Stimulated activated CD4-positive, alpha-beta T cell treated with anti-CD3 and anti-CD28 coated beads, Interleukin-12 subunit alpha, Interleukin-12 subunit beta, amount 100 ng/mL, for 24 hours (primary cell): Measurements from ENCODE around the gene PDYN.

Source experiments
- DNase-seq, 2 experiments: peaks; one replicate each; pipeline ENCODE4 v3.0.0-alpha.2; 2020; ENCODE audit warnings: low read depth in 2 of 2

PDYN gene

DNA sequence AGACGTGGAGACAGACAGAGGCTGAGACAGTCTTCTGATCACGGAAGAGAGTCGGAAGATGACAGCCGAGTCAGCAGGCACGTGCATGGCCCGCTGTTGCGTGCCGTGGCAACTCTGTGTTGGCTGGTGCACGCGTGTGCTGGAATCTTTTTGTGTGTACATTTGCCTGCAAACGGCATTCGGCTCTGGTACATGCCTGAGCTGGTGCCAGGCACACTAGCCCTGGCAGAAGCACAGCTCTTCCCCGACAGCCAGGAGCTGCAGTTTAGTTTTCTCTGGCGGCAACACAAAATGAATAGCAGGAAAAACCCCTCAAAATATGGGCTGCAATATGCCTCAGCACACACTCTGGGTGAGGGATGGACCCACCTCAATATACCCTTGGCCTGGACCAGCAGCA, 769 bp upstream of the PDYN start:
- DNase-seq, result no peak

DNA sequence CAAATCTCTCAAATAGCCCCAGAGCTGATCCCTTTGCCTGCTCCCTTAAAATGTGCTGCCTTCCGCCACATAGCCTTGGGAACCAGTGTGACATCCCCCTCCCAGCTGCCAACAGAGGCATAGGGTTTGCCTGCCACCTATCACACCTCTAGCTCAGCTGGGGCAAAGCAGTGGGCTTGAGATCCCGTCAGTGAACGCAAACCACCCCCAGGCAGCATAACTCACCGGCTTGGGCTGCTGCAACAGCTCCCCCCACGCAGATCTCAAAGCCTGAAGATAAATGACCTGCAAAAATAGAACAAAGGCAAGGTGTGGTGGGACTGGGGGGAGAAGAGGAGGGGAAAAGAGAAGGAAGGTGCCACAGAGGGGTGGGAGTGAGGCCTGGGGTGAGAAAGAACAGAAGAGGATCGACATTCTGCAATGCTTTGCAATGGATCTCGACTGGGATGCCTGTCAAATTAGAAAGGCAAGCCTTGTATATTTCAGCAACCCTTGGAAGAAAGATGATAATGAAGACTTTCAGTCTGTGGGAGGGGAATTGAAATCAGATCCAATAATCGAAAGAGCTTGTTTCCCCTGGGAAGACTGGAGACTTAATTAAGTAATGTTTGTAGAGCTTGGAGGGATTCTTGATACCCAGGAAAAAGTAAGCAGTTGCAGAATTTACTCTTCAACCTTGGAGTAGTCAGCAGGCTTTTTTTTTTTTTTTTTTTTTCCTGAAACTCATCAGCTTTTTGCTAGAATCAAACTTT, 1.3 kb downstream of the PDYN start:
- DNase-seq, result no peak

DNA sequence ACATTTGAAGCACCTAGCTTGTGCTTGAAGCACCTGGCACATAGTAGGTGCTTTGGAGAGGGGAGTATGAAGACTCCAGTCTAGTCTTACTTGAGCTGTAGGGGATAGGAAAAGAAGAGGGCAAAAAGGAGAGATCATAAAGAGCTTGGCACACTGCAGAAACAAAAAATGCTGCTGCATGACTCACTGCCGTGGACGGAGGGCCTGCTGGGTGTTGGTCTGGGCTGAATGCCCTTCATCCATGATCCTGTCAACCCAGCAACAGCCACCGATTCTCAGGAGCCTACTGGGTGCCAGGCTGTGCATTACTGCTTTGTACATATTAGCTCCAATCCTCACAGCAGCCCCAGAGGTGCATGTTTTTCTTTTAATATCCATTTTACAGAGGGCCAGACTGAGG, 6.0 kb downstream of the PDYN start:
- no peak for DNase-seq

DNA sequence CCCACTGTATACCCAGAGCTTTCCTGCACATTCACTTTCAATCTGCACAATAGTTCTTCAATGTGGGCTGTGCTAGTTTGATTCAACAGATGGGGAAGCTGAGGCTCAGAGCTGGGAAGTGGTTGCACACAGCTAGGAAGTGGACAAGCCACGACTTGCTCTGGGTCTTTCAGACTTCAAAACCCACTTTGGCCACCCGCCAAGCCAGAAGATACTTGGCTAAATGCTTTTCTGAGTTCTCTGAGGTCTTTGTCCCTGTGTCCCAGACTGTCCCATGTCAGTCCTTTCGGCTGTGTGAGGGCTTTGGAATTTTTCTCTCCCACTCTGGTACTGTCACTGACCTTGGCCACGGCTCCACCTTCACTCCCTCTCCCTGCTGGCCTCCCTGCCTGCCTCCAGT, 10.6 kb downstream of the PDYN start:
- DNase-seq, result no peak

DNA sequence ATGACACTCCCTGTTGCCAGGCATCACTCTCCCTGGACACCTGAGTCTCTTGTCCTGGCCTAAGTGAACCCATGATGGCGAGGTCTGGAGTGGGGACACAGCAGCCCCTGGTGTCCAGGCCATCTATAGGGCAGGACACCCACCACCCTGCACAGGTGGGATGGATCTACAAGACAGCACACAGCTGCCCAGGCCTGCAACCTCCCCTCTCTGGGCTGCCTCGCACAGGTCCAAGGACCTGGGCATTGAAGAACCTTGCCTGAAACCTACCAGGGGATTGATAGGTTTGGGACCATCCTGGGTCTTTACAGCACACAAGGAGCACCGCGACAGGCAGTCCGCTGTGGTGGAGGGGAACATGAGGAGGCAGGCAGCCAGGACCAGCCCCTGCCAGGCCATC, 11.2 kb downstream of the PDYN start:
- no peak for DNase-seq

DNA sequence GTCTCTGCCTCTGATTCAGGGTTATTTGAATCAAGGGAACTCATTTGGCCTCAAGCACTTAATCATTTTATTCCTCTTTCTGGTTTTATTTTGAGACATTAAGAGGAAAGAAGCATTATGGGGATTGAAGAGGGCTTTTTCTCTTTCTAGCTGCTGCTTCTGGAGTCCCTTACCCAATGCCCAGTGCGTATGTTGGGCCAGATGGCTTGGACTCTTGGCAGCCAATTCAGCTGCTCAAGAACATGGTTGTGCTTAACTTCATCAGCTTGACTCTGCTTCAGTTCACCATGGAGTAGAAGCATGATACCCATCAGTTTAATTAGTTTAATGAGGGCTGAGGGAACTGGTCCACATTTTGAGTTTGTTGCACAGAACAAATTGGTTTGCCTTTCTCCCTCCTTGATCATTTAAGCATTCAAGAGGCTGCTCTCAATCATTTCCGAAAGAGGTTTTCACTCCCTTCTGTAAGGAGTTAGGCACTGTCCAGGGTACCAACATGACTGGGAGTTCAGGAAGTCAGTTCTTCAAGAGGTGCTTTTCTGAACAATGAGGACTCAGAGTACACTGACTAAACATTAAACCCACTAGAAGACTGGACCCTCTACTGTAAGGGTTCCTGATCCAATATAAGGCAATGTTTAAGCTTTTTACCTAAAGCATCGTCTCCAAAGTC, 14.6 kb downstream of the PDYN start:
- no peak for DNase-seq

DNA sequence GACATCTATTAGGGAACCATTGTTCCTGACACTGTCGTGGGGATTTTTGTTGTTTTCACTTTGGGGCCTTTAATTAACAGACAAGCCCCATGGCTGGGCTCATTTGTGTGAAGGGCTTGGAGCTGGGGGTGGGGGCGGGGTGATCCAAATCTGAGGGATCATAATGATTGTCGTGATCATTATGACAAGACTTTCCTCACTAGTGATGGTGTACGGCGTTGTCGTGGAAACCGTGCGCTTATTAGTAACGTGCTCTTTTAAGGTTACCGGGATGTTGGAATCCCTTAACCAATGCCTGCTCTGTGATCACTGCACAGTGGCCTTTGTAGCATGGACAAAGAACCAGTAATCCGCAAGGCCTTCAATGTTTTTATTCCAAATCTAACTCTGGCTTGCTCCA, 18.6 kb downstream of the PDYN start:
- no peak for DNase-seq

DNA sequence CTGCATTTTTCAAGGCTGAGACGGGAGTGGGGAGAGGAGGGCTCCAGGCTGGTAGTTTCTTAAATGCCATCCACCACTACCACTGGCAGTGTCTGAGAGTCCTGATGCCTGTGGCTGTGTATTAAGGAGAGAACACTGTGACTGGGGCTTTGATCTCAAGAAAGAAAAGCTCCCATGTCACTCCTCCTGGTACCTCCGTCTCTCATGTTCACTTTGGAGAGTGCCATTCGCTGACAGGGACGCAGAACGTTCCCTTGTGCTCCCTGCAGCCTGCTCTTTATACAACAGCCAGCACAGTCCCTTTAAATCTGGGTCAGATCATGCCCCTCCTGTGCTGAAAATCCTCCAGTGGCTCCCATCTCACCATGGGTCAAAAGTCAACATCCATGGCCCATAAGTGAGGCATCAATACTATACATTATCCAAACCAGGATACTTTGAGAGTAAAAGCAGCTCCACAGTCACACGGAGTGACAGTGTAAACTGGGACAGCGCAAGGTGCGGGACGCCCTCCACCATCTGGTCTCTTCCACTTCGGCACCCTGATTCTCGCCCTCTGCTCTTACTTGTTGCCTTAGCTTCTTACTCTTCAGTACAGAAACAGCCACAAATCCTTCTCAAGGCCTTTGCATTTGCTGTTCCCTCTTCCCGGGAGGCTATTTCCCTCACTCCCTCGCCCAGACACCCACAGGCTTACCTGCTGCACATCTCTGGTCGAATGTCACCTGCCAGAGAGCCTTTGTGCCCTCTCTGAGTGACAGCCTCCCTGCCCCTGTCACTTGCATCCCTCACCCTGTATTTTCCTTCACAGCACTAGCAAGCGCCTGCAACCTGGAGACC, 20.0 kb downstream of the PDYN start:
- DNase-seq, result no peak

DNA sequence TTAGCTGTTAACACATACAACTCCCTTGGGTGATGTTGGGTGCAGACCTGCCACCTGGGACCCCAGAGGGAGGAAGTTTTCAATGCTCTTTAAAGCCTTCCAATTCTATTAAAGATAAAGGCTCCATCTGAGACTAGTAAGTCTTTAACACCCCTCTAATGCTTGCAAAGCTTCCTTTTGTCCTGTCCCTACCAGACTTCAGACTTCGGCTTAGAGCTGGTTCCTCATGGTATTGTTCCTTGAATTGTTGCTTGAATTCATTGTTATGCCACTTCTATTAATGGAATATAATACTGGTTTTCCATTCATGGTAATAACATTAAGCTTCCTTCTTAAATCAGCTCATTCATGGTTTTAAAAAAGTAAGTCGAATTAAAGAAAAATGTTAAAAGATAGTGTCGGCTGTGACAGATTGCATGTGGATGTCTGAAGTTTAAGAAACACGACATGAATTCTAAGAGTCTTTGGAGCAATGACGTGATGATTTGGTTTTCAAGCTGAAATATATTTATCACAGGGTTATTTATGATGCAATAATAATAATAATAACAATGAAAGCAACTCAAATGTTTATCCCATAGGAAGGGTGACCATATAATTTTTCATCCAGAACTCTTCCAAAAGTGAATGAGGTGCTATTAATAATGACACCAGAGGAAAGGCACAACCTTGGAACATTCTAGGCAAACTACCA, 21.8 kb downstream of the PDYN start:
- DNase-seq, result no peak

DNA sequence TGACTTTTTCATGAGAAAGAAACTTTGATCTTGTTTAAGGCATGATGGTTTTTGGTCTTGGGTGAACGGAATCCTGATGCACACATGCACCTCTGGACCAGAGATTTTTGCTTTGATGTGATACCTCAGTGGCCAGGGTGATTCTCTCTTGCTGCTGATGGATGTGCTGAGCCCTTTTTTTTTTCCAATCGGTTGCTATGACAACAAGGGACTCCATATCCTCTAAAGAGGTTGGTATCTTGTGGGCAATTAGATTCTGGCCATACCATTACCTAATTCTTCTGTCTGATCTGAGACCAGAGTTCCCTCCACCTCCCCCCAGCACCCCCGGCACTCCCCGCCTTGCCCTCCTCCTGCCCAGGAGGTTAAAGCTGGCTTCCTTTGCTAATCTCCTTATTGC, 24.9 kb downstream of the PDYN start:
- DNase-seq, result no peak

DNA sequence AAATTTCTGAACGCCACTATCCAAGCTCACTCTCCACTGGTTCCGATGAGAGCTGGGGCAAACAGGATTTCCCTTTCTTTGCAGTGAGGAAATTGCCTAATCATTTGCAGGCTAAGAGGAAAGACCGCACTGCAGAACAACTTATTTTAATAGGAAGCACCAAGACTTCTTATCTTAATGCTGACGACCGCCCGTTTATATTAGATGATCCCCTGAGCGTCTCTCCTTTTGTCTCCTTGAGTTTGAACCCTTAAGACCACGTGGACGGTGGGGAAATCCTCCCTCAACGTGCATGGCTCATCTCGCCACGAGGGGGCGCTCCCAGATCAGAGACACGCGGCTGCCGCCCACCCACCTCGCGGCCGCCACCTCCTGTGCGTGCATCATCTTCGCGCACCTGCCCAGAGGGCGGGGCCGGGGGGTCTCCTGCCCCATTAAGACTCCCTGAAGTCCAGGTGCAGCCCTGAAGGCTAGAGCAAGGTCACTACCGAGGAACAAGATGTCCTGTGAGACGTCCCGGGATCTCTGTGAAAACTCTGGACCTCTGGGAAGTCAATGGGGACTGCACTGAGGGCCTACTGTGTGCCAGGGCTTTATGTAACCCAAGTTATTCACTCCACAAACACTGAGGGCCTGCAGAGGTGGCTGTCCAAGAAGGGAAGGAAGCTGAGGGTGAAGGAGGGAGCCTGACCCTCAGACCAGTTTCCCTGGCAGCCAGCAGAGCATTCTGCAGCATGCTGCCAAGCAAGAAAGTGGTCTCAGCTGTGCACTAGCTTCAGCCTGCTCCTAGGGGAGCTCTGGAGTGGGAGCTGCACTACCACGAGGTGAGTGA, 28.1 kb downstream of the PDYN start:
- peak; percentile 76 to 84 for DNase-seq

DNA sequence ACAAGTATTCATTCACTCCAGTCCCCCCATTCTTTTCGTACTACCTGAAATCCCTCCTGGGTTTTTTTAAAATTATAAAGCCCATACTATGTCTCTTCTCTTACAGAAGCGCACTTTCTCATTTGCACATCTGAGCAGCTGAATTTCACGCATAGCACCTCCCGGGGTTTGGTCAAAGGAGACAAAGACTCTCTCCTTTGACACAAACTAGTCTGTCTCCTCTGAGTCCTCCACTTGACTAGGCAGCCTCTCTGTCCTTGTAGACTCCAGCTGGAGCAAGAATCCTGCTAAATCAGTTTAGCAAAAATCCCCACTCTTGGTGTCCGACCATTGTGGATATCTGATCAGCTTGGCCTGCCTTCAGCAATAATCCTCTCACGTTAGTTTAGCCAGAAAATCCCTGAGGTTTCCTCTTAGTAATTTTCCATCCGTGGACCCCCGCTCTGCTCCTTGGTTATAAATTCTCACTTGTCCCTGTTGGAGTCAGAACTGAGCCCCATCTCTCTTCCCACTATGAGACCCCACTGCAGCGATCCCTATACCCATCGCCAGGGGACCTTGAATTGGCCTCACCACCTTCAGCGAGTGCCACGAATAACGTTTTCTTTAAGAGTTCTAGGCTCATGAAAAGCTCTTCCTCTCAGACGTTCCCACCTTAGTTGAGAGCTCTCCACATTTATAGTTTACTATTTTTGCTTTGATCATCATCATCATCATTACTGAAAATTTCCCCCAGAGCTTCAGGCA, 29.0 kb downstream of the PDYN start:
- DNase-seq, result peak in 1 of 2 experiments; percentile 5

DNA sequence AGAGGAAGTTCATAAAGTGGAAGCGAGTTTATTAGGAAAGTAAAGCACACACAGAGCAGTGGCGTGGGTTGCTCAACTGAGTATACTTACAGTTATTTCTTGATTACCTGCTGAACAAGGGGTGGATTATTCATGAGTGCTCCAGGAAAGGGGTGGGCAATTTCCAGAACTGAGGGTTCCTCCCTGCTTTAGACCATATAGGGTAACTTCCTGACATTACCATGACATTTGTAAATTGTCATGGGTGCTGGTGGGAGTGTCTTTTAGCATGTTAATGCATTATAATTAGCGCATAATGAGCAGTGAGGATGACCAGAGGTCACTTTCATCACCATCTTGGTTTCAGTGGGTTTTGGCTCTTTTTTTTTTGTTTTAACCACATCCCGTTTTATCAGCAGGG, 29.8 kb downstream of the PDYN start:
- DNase-seq, result no peak

DNA sequence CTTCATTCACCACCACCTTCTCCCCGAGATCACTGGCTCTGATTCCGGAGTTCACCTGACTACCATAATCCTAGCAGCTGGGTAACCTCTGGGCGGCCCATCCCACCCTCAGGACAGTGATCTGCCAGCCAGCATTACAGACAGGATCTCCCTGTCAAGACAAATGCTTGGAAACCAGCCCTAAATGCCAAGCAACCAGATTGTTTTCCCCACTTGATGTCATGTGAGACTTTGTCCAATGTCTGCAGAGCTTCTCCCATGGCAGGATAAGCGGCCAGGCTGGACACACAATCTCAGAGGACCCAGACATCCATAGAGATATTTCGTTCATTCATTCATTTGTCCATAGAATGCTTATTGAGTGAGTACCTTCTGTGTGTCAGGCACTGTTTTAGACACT, 32.5 kb downstream of the PDYN start:
- no peak for DNase-seq

DNA sequence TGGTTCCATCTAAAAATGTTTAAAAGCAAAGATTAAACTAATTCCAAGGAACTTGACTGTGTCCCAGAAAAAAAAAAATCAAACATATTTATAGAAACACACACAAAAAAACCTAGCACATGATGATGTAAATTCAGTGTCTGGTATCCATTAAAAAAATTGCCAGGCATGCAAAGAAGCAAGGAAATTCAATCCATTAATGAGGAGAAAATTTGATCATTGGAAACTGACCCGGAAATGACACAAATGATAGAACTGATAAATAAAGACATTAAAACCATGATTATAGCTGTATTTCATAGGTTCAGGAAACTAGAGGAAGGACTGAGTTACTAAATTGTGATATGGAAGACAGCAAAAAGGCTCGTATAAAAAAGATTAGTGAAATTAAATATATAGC, 34.7 kb downstream of the PDYN start:
- no peak for DNase-seq

DNA sequence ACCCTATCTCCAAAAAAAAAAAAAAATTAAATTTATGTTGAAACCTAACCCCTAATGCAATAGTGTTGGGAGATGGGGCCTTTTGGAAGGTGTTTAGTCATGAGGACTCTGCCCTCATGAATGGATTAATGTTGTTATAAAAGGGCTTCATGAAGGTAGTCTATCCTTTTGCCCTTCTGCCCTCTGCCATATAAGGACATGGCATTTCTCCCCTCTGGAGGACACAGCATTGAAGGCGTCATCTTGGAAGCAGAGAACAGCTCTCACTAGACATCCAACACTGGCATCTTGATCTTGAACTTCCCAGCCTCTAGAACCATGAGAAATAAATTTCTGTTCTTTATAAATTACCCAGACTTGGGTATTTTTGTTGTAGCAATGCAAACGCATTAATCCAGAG, 35.4 kb downstream of the PDYN start:
- no peak for DNase-seq

DNA sequence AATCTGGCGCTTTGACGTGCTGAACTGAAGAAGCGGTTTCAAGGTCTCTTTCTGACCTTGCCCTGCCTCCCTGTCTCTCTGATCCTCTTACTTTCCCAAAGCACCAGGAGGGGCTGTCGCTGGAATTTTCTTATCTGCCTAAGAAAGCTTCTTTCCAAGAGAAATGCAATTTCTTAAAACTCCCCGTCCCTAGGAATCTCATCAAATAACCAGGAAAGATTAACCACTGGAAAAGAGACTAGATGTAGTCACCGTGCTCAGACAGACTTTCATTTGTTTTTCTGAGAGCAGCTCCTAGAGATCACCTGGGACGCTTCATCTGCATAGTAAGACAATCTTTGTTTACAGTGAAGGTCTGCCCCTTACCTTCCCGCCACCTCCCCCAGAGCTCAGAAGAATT, 38.6 kb downstream of the PDYN start:
- no peak for DNase-seq

DNA sequence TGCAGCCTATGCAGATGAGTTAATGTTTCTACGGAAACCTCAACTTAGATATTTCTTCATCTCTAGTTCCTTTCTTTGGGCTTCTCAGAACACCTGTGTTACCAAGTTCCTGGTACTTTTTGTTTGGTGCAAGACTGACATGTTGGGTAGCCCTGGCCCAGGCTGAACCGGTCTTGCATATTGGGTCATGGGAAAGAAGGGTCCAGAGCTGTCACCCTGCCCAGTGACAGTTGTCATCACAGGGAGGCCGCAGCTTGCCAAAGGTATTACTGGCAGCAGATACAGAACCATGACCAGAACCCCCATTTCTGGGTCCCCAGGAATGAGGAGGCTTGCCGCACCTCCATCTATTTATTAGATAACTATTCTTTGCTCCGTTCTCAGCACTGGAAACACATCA, 40.2 kb downstream of the PDYN start:
- no peak for DNase-seq

DNA sequence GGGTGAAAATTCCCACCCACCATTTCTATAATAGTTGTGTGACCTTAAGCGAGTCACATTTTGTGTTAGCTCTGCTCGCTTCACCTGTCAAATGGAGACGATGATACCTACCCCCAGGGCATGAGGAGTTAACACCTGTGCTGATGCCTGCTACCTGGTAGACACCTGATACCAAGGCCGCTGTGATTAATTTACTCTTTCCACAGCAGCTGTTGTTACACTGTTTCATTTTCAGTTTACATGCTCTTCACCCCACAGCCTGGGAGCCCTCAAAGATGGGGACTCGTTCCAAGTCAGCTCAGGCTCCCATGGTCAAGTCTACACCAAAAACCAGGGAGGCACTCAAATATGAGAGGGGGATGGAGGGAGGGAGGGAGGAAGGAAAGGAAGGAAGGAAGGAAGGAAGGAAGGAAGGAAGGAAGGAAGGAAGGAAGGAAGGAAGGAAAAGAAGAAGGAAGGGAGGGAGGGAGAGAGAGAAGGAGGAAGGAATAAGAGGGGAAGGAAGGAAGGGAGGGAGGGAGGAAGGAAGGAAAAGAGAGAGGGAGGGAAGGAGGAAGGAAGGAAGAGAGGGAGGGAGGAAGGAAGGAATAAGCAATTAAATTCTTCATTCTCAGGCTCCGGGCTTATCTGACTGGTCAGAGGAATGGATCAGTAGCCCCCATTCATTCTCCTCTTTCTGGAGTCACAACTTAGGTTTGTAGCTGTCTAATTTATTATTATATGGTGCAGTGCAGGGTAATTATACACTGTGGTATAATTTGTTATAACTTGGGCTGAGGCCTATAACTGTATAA, 40.9 kb downstream of the PDYN start:
- no peak for DNase-seq
